Right lobe of liver (tissue), 6 donors: ENCODE measurements around the gene MAGI1. TPM values are rescaled to one million over a fixed set of nuclear protein-coding genes. Genes with fewer than 3 reads are reported as not detected.
A peak's percentile ranks its signal among the peaks of the same experiment; 100 is the strongest.
"Not testable (repeated sequence)": the region's sequence is repeated elsewhere in the genome, so short reads cannot be mapped to it uniquely, and the experiment has no call there.

ENCODE experiments used
- ATAC-seq, 4 donors: fragments of 200-7000 bp; cut with Tn5 transposase; one replicate each; pipeline ENCODE4 v1.9.1; 2020; ENCODE audit warnings: mild to moderate bottlenecking in 4 of 4, moderate library complexity in 4 of 4
- DNase-seq, 3 donors: peaks; one replicate each; pipeline ENCODE4 v3.0.0-alpha.2; 2020
- H3K27ac ChIP-seq, 3 donors: fragments of 200-600 bp; one replicate each; pipeline ENCODE4 v1.8.0; 2022
- H3K27me3 ChIP-seq, 2 donors: fragments of 200-600 bp; one replicate each; pipeline ENCODE4 v1.8.0; 2022
- H3K36me3 ChIP-seq, 4 donors: fragments of 200-600 bp; sonication (generic) in 1 of 4; one replicate each; pipeline versions ENCODE4 v1.5.1 to v1.8.0; 2017 to 2022; ENCODE audit warnings: control low read depth in 1 of 4
- H3K4me1 ChIP-seq, 4 donors: fragments of 200-600 bp; sonication (generic) in 1 of 4; one replicate each; pipeline versions ENCODE4 v1.5.1 to v1.8.0; 2017 to 2022; ENCODE audit warnings: control low read depth in 1 of 4
- H3K4me3 ChIP-seq, 3 donors: fragments of 200-600 bp; one replicate each; pipeline ENCODE4 v1.8.0; 2022
- H3K9me3 ChIP-seq, 4 donors: fragments of 200-600 bp; sonication (generic) in 1 of 4; one replicate each; pipeline versions ENCODE4 v1.5.1 to v1.8.0; 2017 to 2022; ENCODE audit warnings: control low read depth in 1 of 4
- CTCF ChIP-seq, 4 donors: fragments of 200-600 bp in 3 of 4; fragments of 450-650 bp in 1 of 4; IDR thresholded peaks; one replicate each; pipeline versions ENCODE4 v1.5.1 to v1.8.0; 2016 to 2022; ENCODE audit warnings: antibody characterized with exemption in 4 of 4, mild to moderate bottlenecking in 2 of 4
- POLR2A ChIP-seq: fragments of 450-650 bp; IDR thresholded peaks from one replicate; pipeline ENCODE4 v1.6.1; 2017; ENCODE audit warnings: antibody characterized with exemption, mild to moderate bottlenecking
- WGBS: methylation state at CpG from one replicate; pipeline ENCODE4 v1.1.6; 2018; ENCODE audit warnings: low coverage, low lambda C conversion rate; ENCODE audit not compliant: insufficient coverage; ENCODE audit errors: missing lambda C conversion rate; 5-methylcytosine and 5-hydroxymethylcytosine counted together
- intact Hi-C, 2 donors: fragments of 100-400 bp; cut with DNase I; formaldehyde crosslinking; loops; one replicate each; pipeline versions ENCODE4 v1.11.2 to v1.14.1; 2022
- total RNA-seq, 6 experiments: library from RNA; depleted of rRNA in 2 of 6; stranded (reverse); fragments of >200 nt in 2 of 6; fragmentation: NEBNext Ultra II Directional in 3 of 6; extraction: Animal tissue kit (Norgen Biotek cat#: 25700) in 3 of 6; gene quantifications; one replicate each; pipeline versions ENCODE4 v1.1.0 to v1.2.4, GENCODE V29; 2016 to 2023
- donor health status: DM: no; HTN: yes; CAD: no.
- donor health status: DM: no; HTN: no; CAD: no.
- donor health status: DM: no; HTN: no; CAD: no.
- donor health status: DM: no; HTN: yes; CAD: no.
- donor health status: DM: no; HTN: yes; CAD: no.

Gene MAGI1
- total RNA-seq, 6 experiments from 2014 or later: 22.6 to 37.7 (median 26.9) TPM

- WGBS: no CpG with 5 or more reads among the region's 1 CpG
- H3K36me3 ChIP-seq: no peaks in the 10 kb centered on the region
- ATAC-seq (no peak), DNase-seq (no peak)
- H3K4me1 ChIP-seq: no peaks in the 10 kb centered on the region
- H3K4me3 ChIP-seq: no peak overlapping the region
- TF ChIP-seq POLR2A (no peak), CTCF (IDR thresholded peaks at IDR 0.05) (no peak)
- H3K27me3 ChIP-seq: no peaks in the 10 kb centered on the region
- intact Hi-C loops: no loop called here
- H3K27ac ChIP-seq: no peak overlapping the region
- no peaks in the 10 kb centered on the region for H3K9me3 ChIP-seq
Measured at GRCh38 chr3:65616563-65616962, 422.2 kb downstream of the MAGI1 start.

GRCh38 chr3:65615329-65615728 is 423.4 kb downstream of the MAGI1 start:
- TF ChIP-seq CTCF (IDR thresholded peaks at IDR 0.05) (no peak), POLR2A (no peak)
- ATAC-seq (no peak), DNase-seq (no peak)
- no peaks in the 10 kb centered on the region for H3K9me3 ChIP-seq
- H3K27me3 ChIP-seq: no peaks in the 10 kb centered on the region
- intact Hi-C loops: no loop called here
- H3K4me1 ChIP-seq: no peaks in the 10 kb centered on the region
- H3K4me3 ChIP-seq: no peak overlapping the region
- H3K27ac ChIP-seq: no peak overlapping the region
- WGBS: 86% methylated on average over 4 of the region's 4 CpGs
- H3K36me3 ChIP-seq: no peaks in the 10 kb centered on the region

- no peak for ATAC-seq
Measured at GRCh38 chr3:65614585-65614984, 424.1 kb downstream of the MAGI1 start.

GRCh38 chr3:65607965-65608460 is 430.7 kb downstream of the MAGI1 start:
- ATAC-seq: peak in 3 of 4 donors; percentile 30 to 77 (median 55)
- DNase-seq: peak in 1 of 3 donors; percentile 55
- H3K4me1 ChIP-seq, H3K36me3 ChIP-seq, H3K27ac ChIP-seq, H3K9me3 ChIP-seq, intact Hi-C loops, H3K4me3 ChIP-seq, H3K27me3 ChIP-seq: not testable (repeated sequence)
- 74% methylated on average over 8 of the region's 8 CpGs for WGBS

More at GRCh38 chr3:65614585-65614984, 424.1 kb downstream of the MAGI1 start:
- DNase-seq: no peak
- intact Hi-C loops: no loop called here
- TF ChIP-seq CTCF (IDR thresholded peaks at IDR 0.05): no peak
- no peak for TF ChIP-seq POLR2A
- WGBS: 69% methylated on average over 2 of the region's 2 CpGs
- Histone ChIP-seq H3K9me3 (no peaks in the 10 kb centered on the region), H3K27ac (no peak overlapping the region), H3K27me3 (no peaks in the 10 kb centered on the region), H3K4me1 (no peaks in the 10 kb centered on the region), H3K4me3 (no peak overlapping the region), H3K36me3 (no peaks in the 10 kb centered on the region)

- no peak for DNase-seq
- no peak overlapping the region for H3K27ac ChIP-seq
- H3K36me3 ChIP-seq: no peaks in the 10 kb centered on the region
- no peaks in the 10 kb centered on the region for H3K27me3 ChIP-seq
- TF ChIP-seq CTCF (IDR thresholded peaks at IDR 0.05) (no peak), POLR2A (no peak)
- H3K4me1 ChIP-seq: peaks cover 0 to 5% (median 0%) of the 10 kb centered on the region in 4 donors
- no peak overlapping the region for H3K4me3 ChIP-seq
- no peaks in the 10 kb centered on the region for H3K9me3 ChIP-seq
- ATAC-seq: no peak
- intact Hi-C loops: no loop called here
Measured at GRCh38 chr3:65607101-65607500, 431.6 kb downstream of the MAGI1 start.
